IMR-90 (cell line): ENCODE measurements around the gene ACAD10. TPM values are rescaled to one million over a fixed set of nuclear protein-coding genes. Genes with fewer than 3 reads are reported as not detected.
A peak's percentile ranks its signal among the peaks of the same experiment; 100 is the strongest.

Experiments
- ATAC-seq: fragments of 200-7000 bp; cut with Tn5 transposase; 2 replicates; pipeline ENCODE4 v1.9.1; 2020; ENCODE audit warnings: low read depth, mild to moderate bottlenecking, moderate library complexity
- BruUV-seq: library from RNA; stranded (reverse); fragments of 400-500 nt; replicated peaks from 2 replicates; lab custom pipeline; 2021; lab: Mats Ljungman, UMichigan
- CTCF ChIA-PET: fragments of 300-600 bp; formaldehyde crosslinking; extraction: SDS; loops from one replicate; lab custom pipeline; 2021; ENCODE audit warnings: antibody characterized with exemption; lab: Yijun Ruan, JAX
- POLR2A ChIA-PET: fragments of 300-600 bp; sonication (Branson Sonifier 250); formaldehyde crosslinking; loops from one replicate; lab custom pipeline; 2022; ENCODE audit warnings: antibody characterized with exemption; ENCODE audit not compliant: unreplicated experiment; lab: Charles Lee
- DNase-seq: peaks from one replicate; pipeline ENCODE4 v3.0.0; 2013
- H2AFZ ChIP-seq: replicated peaks from 2 replicates; pipeline ENCODE3; 2013; ENCODE audit warnings: low read length, mild to moderate bottlenecking; ENCODE audit not compliant: poor library complexity
- H2AK5ac ChIP-seq: 2 replicates; pipeline ENCODE4 v1.6.1; 2013; ENCODE audit warnings: low read depth, low read length, inconsistent platforms
- H2AK9ac ChIP-seq: replicated peaks from 2 replicates; pipeline ENCODE3; 2013; ENCODE audit warnings: mild to moderate bottlenecking, low read depth, low read length, moderate library complexity; ENCODE audit not compliant: poor library complexity
- H2BK120ac ChIP-seq: 2 replicates; pipeline ENCODE4 v1.6.1; 2013; ENCODE audit warnings: low read depth, low read length, inconsistent platforms
- H2BK15ac ChIP-seq: 3 replicates; pipeline ENCODE4 v1.6.1; 2013; ENCODE audit warnings: low read depth, low read length, inconsistent platforms
- H2BK20ac ChIP-seq: 2 replicates; pipeline ENCODE4 v1.6.1; 2013; ENCODE audit warnings: low read depth, mild to moderate bottlenecking, inconsistent platforms, low read length, moderate library complexity
- H2BK5ac ChIP-seq: 2 replicates; pipeline ENCODE4 v1.6.1; 2013; ENCODE audit warnings: mild to moderate bottlenecking, low read depth, low read length, inconsistent platforms; ENCODE audit not compliant: poor library complexity, severe bottlenecking
- H3K14ac ChIP-seq: replicated peaks from 2 replicates; pipeline ENCODE4 v1.6.1; 2013; ENCODE audit warnings: low read depth, low read length, inconsistent platforms
- H3K18ac ChIP-seq: 2 replicates; pipeline ENCODE4 v1.6.1; 2013; ENCODE audit warnings: low read depth, low read length, control low read depth
- H3K23ac ChIP-seq: 2 replicates; pipeline ENCODE4 v1.6.1; 2013; ENCODE audit warnings: low read depth, low read length, inconsistent platforms
- H3K27ac ChIP-seq: 2 replicates; pipeline ENCODE4 v1.5.1; 2013; ENCODE audit warnings: mild to moderate bottlenecking, control low read depth, low read length; ENCODE audit not compliant: insufficient read depth
- H3K27me3 ChIP-seq: 2 replicates; pipeline ENCODE4 v1.6.1; 2013; ENCODE audit warnings: low read length; ENCODE audit not compliant: control insufficient read depth, insufficient read depth
- H3K36me3 ChIP-seq: 2 replicates; pipeline ENCODE4 v1.6.1; 2013; ENCODE audit warnings: low read length, mixed read lengths; ENCODE audit not compliant: control insufficient read depth, insufficient read depth
- H3K4ac ChIP-seq: 2 replicates; pipeline ENCODE4 v1.6.1; 2013; ENCODE audit warnings: low read depth, low read length, inconsistent platforms
- H3K4me1 ChIP-seq: 2 replicates; pipeline ENCODE4 v1.6.1; 2013; ENCODE audit warnings: low read length, mixed read lengths; ENCODE audit not compliant: control insufficient read depth, insufficient read depth
- H3K4me2 ChIP-seq: 2 replicates; pipeline ENCODE4 v1.6.1; 2013; ENCODE audit warnings: low read depth, mild to moderate bottlenecking, control low read depth, low read length, moderate library complexity
- H3K4me3 ChIP-seq: 2 replicates; pipeline ENCODE4 v1.5.1; 2013; ENCODE audit warnings: low read depth, mild to moderate bottlenecking, control low read depth, low read length, moderate library complexity; ENCODE audit not compliant: insufficient read depth
- H3K56ac ChIP-seq: 2 replicates; pipeline ENCODE4 v1.6.1; 2013; ENCODE audit warnings: low read length, inconsistent platforms; ENCODE audit not compliant: insufficient read depth; ENCODE audit errors: extremely low read depth
- H3K79me1 ChIP-seq, 2 experiments: 2 replicates each; pipeline ENCODE4 v1.6.1; 2013; ENCODE audit warnings: low read length in 2 of 2, inconsistent platforms in 1 of 2, low read depth in 1 of 2
- H3K9ac ChIP-seq: 2 replicates; pipeline ENCODE4 v1.6.1; 2013; ENCODE audit warnings: low read depth, low read length, control low read depth
- H3K9me1 ChIP-seq: 2 replicates; pipeline ENCODE4 v1.6.1; 2013; ENCODE audit warnings: low read length, inconsistent platforms; ENCODE audit not compliant: insufficient read depth
- H3K9me3 ChIP-seq: 2 replicates; pipeline ENCODE4 v1.6.1; 2013; ENCODE audit warnings: low read length; ENCODE audit not compliant: control insufficient read depth, insufficient read depth
- H4K20me1 ChIP-seq: 2 replicates; pipeline ENCODE4 v1.6.1; 2013; ENCODE audit warnings: low read length, inconsistent platforms; ENCODE audit not compliant: insufficient read depth
- H4K5ac ChIP-seq: 2 replicates; pipeline ENCODE4 v1.6.1; 2013; ENCODE audit warnings: mild to moderate bottlenecking, low read depth, low read length, control low read depth
- H4K8ac ChIP-seq, 2 experiments: 2 replicates each; pipeline ENCODE4 v1.6.1; 2013; ENCODE audit warnings: low read depth in 2 of 2, low read length in 2 of 2, control low read depth in 1 of 2, inconsistent platforms in 1 of 2
- H4K91ac ChIP-seq: 2 replicates; pipeline ENCODE4 v1.6.1; 2013; ENCODE audit warnings: low read depth, low read length, inconsistent platforms; ENCODE audit not compliant: insufficient read depth
- ELK1 ChIP-seq: fragments of 150-350 bp; IDR thresholded peaks from 2 replicates; pipeline ENCODE4 v1.6.1; 2016; ENCODE audit warnings: low read depth, mild to moderate bottlenecking, low read length, moderate library complexity, borderline replicate concordance
- MAZ ChIP-seq: IDR thresholded peaks from 2 replicates; pipeline ENCODE4 v1.6.1; 2012; ENCODE audit warnings: low read depth, mild to moderate bottlenecking, low read length, improper control_type of control experiment, moderate library complexity, borderline replicate concordance
- POLR2A ChIP-seq: IDR thresholded peaks from 2 replicates; pipeline ENCODE4 v1.6.1; 2012; ENCODE audit warnings: mild to moderate bottlenecking, low read depth, low read length
- USF2 ChIP-seq: fragments of 150-350 bp; IDR thresholded peaks from 2 replicates; pipeline ENCODE4 v1.6.1; 2017; ENCODE audit warnings: mild to moderate bottlenecking, antibody characterized with exemption, low read length, low read depth
- WGBS, 2 experiments: methylation state at CpG; one replicate each; pipeline versions ENCODE4 v1.1.5 to v1.1.7; 2013; ENCODE audit warnings: missing lambda C conversion rate in 2 of 2; ENCODE audit not compliant: insufficient read length in 1 of 2; ENCODE audit errors: extremely low coverage in 2 of 2; 5-methylcytosine and 5-hydroxymethylcytosine counted together
- dilution Hi-C: fragments of 300-500 bp; cut with HindIII; formaldehyde crosslinking; loops from one replicate; pipeline ENCODE4 v1.14.3; 2018; ENCODE audit warnings: low sequenced_read_pairs; ENCODE audit not compliant: unreplicated experiment
- in situ Hi-C: fragments of 300-500 bp; cut with MboI; formaldehyde crosslinking; loops from 3 replicates; pipeline ENCODE4 v1.14.3; 2019; ENCODE audit warnings: low sequenced_read_pairs, inconsistent platforms, mixed read lengths
- intact Hi-C: fragments of 100-400 bp; cut with micrococcal nuclease; formaldehyde crosslinking; loops from 2 replicates; pipeline ENCODE4 v1.10.0; 2022
- polyA plus RNA-seq, 3 experiments: library from polyadenylated mRNA; depleted of rRNA; stranded (reverse); fragments of >200 nt; gene quantifications; 2 replicates each; pipeline ENCODE4 v1.2.3, GENCODE V29; 2012; ENCODE audit warnings: low replicate concordance in 1 of 3
- total RNA-seq: library from RNA; depleted of rRNA; stranded (reverse); fragments of >200 nt; gene quantifications from 2 replicates; pipeline ENCODE4 v1.2.3, GENCODE V29; 2012

ACAD10 gene
- total and polyA plus RNA-seq, 2 of the 4 experiments (the other 2 are of a cell fraction), result 12.4 to 21.0 TPM

- Histone ChIP-seq H4K20me1 (no peaks in the 10 kb centered on the region), H2AFZ (peak overlapping the region; percentile 70), H3K79me1 (no peaks in the 10 kb centered on the region; a peak in 1 of 4 replicates), H3K23ac (no peak overlapping the region), H4K8ac (no peak overlapping the region), H2BK5ac (no peak overlapping the region), H2AK5ac (no peak overlapping the region), H3K27ac (no peak overlapping the region), H3K18ac (no peak overlapping the region), H4K91ac (no peak overlapping the region), H2BK20ac (no peak overlapping the region), H3K56ac (no peak overlapping the region), H3K9me1 (peaks cover 3% of the 10 kb centered on the region), H3K14ac (no peak overlapping the region), H2BK120ac (no peak overlapping the region), H3K4me1 (peaks cover 3% of the 10 kb centered on the region; the same call in 1 of the 2 replicates), H4K5ac (no peak overlapping the region), H3K4me3 (no peak overlapping the region), H3K9me3 (no peaks in the 10 kb centered on the region), H2BK15ac (no peak overlapping the region), H3K36me3 (peaks cover 59% of the 10 kb centered on the region), H3K4me2 (no peak overlapping the region), H3K4ac (no peak overlapping the region), H3K9ac (no peak overlapping the region), H2AK9ac (peak overlapping the region; percentile 15), H3K27me3 (no peaks in the 10 kb centered on the region)
- TF ChIP-seq USF2 (no peak), POLR2A (no peak), ELK1 (no peak), MAZ (no peak)
- ATAC-seq, result peak; percentile 47
- POLR2A ChIA-PET, result no interaction called here
- DNase-seq, result peak; percentile 41
- CTCF ChIA-PET, result interaction anchor here (0.6 kb wide), 2 partner anchors 14 to 148 kb away, joined by 3 read pairs; no protein-coding TSS in a partner anchor
- WGBS, 2 experiments, result 89% methylated on average over 10 of the region's 27 CpGs; no CpG with 5 or more reads in 1 of the 2 experiments
- no TSS peak for BruUV-seq
- intact Hi-C loops, result no loop called here
- in situ Hi-C loops, result no loop called here
- dilution Hi-C loops, result no loop called here
Measured at GRCh38 chr12:111792155-111792855, 106.5 kb downstream of the ACAD10 start.
